NCI-H2081 treated with DMSO at 0.1 percent for 48 hours (cell line): ENCODE data around the gene MUC3A.

ENCODE experiments used
- DNase-seq: peaks from one replicate; lab custom pipeline; 2025; lab: John Stamatoyannopoulos, UW

MUC3A gene

GRCh38 chr7:100946111-100946510, 3.2 kb upstream of the MUC3A start:
- DNase-seq = no peak

GRCh38 chr7:100946766-100947365, 2.5 kb upstream of the MUC3A start:
- DNase-seq = no peak

- no peak for DNase-seq
Observed at GRCh38 chr7:100947792-100948191, 1.5 kb upstream of the MUC3A start.

- DNase-seq = no peak
Observed at GRCh38 chr7:100949933-100950443, 654 bp downstream of the MUC3A start.

GRCh38 chr7:100951172-100951571, 1.8 kb downstream of the MUC3A start:
- DNase-seq = no peak

GRCh38 chr7:100951888-100952560, 2.7 kb downstream of the MUC3A start:
- DNase-seq = no peak

- no peak for DNase-seq
Observed at GRCh38 chr7:100952641-100953040, 3.3 kb downstream of the MUC3A start.

- no peak for DNase-seq
Observed at GRCh38 chr7:100957832-100958421, 8.6 kb downstream of the MUC3A start.

GRCh38 chr7:100959894-100960293, 10.6 kb downstream of the MUC3A start:
- no peak for DNase-seq

GRCh38 chr7:100962537-100962936, 13.2 kb downstream of the MUC3A start:
- DNase-seq = no peak

- DNase-seq = no peak
Observed at GRCh38 chr7:100963386-100963785, 14.1 kb downstream of the MUC3A start.

GRCh38 chr7:100963874-100964273, 14.5 kb downstream of the MUC3A start:
- DNase-seq = no peak

- DNase-seq = no peak
Observed at GRCh38 chr7:100964630-100965029, 15.3 kb downstream of the MUC3A start.

GRCh38 chr7:100965045-100965722, 15.8 kb downstream of the MUC3A start:
- DNase-seq = no peak

GRCh38 chr7:100965723-100966541, 16.6 kb downstream of the MUC3A start:
- no peak for DNase-seq

GRCh38 chr7:100966542-100967291, 17.4 kb downstream of the MUC3A start:
- no peak for DNase-seq

GRCh38 chr7:100967292-100967863, 18.0 kb downstream of the MUC3A start:
- no peak for DNase-seq

- DNase-seq = no peak
Observed at GRCh38 chr7:100968031-100968430, 18.7 kb downstream of the MUC3A start.

GRCh38 chr7:100968650-100969049, 19.3 kb downstream of the MUC3A start:
- DNase-seq = no peak

GRCh38 chr7:100969066-100969615, 19.8 kb downstream of the MUC3A start, which contains the start of gene MUC12:
TSS of gene MUC12 (plus strand) at chr7:100969565. CDS start at chr7:100969623, 58 bp downstream.
- no peak for DNase-seq
